ENCODE data around the gene NR5A1. TPM values are rescaled to one million over a fixed set of nuclear protein-coding genes. Genes with fewer than 3 reads are reported as not detected.

Gene NR5A1
- total RNA-seq, 4 donors from 2014 or later, result 0.17 TPM; not detected in 3

DNA sequence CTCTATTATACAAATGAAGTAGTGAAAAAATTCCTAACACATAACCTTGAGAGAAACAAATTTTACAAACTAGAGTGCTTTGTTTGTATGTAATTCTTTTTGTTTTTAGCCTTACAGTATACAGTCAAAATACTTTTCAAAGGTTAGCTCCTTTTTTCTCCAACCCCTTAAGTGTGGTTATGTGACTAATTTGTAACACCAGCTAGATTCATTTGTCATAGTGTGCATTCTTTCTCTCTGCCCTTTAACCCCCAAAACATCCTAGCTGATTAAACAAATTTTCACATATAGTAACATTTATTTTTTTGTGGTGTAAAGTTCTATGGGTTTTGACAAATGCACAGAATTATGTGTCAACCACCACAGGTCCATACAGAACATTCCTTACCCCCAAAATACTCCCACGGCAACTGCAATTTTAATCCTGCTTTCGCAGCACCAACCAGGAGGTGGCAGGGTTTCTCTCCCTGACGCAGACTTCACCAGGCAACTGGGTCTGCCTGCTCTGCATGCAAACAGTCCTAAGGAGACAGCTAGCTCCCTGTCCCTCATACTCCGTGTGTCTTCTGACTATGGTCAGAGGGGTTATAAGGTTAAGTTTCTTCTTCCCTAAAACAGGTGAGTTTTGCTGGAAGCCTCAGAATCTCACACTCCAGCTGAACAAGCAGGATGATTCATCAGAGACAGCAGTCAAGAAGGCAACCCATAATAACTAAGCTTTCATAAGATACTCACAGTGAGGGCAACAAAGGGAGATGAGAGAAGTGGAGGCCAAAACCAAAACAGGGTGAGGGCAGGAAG, 44.5 kb upstream of the NR5A1 start:
- no peak for DNase-seq (ENCODE audit: extremely low spot score)
- H3K27me3 ChIP-seq, result no peaks in the 10 kb centered on the region
- H3K4me1 ChIP-seq, result peaks cover 0 to 15% (median 6%) of the 10 kb centered on the region in 4 donors
- H3K4me3 ChIP-seq, result no peak overlapping the region
- intact Hi-C loops (cut with DNase I), result no loop called here
- WGBS, result 20% methylated on average over 4 of the region's 4 CpGs
- TF ChIP-seq, protein P1, sequence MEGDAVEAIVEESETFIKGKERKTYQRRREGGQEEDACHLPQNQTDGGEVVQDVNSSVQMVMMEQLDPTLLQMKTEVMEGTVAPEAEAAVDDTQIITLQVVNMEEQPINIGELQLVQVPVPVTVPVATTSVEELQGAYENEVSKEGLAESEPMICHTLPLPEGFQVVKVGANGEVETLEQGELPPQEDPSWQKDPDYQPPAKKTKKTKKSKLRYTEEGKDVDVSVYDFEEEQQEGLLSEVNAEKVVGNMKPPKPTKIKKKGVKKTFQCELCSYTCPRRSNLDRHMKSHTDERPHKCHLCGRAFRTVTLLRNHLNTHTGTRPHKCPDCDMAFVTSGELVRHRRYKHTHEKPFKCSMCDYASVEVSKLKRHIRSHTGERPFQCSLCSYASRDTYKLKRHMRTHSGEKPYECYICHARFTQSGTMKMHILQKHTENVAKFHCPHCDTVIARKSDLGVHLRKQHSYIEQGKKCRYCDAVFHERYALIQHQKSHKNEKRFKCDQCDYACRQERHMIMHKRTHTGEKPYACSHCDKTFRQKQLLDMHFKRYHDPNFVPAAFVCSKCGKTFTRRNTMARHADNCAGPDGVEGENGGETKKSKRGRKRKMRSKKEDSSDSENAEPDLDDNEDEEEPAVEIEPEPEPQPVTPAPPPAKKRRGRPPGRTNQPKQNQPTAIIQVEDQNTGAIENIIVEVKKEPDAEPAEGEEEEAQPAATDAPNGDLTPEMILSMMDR (IDR thresholded peaks at IDR 0.05), result peak; percentile 35 to 45 (median 36)
- TF ChIP-seq EP300 (IDR thresholded peaks at IDR 0.05), result no peak
- no peaks in the 10 kb centered on the region for H3K36me3 ChIP-seq
- H3K9me3 ChIP-seq, result no peaks in the 10 kb centered on the region
- H3K27ac ChIP-seq (replicated peaks in 1 of 4), result no peak overlapping the region

GRCh38 chr9:124550072-124550471, 42.9 kb upstream of the NR5A1 start:
- H3K36me3 ChIP-seq, result no peaks in the 10 kb centered on the region
- WGBS, result 95% methylated on average over 2 of the region's 2 CpGs
- intact Hi-C loops (cut with DNase I), result no loop called here
- H3K27ac ChIP-seq (replicated peaks in 1 of 4), result no peak overlapping the region
- no peaks in the 10 kb centered on the region for H3K27me3 ChIP-seq
- no peak overlapping the region for H3K4me3 ChIP-seq
- TF ChIP-seq POLR2A (IDR thresholded peaks at IDR 0.05; ENCODE audit: low read depth) (no peak), EP300 (IDR thresholded peaks at IDR 0.05) (no peak), POLR2AphosphoS5 (IDR thresholded peaks at IDR 0.05) (no peak)
- TF ChIP-seq, protein P1 (IDR thresholded peaks at IDR 0.05), result no peak
- peaks cover 0 to 15% (median 6%) of the 10 kb centered on the region in 4 donors for H3K4me1 ChIP-seq
- H3K9me3 ChIP-seq, result no peaks in the 10 kb centered on the region
- no peak for DNase-seq (ENCODE audit: extremely low spot score)

DNA sequence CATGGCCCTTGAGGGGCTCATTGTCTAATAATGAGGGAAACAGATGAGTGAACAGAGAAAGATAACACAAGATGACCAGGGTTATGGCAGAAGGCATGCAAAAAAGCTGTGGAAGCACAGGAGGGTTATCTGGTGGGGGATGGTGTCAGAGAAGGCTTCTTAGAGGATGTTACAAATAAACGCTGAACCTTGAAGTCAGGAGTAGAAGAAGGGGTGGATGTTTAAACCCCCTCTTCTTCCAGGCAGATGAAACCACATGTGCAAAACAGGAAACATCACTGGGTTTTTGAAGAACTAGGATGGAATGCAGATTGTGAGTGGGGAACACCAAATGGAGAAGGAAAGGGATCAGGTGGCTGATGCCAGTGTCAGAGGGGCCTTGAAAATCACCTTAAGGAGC, 41.8 kb upstream of the NR5A1 start:
- H3K4me1 ChIP-seq, result peaks cover 0 to 14% (median 5%) of the 10 kb centered on the region in 4 donors
- H3K36me3 ChIP-seq, result no peaks in the 10 kb centered on the region
- 42% methylated on average over 1 of the region's 1 CpG for WGBS
- no peak for TF ChIP-seq POLR2AphosphoS5 (IDR thresholded peaks at IDR 0.05)
- no peak for TF ChIP-seq EP300 (IDR thresholded peaks at IDR 0.05)
- no peak for DNase-seq (ENCODE audit: extremely low spot score)
- no peak overlapping the region for H3K4me3 ChIP-seq
- intact Hi-C loops (cut with DNase I), result no loop called here
- no peaks in the 10 kb centered on the region for H3K27me3 ChIP-seq
- H3K9me3 ChIP-seq, result no peaks in the 10 kb centered on the region
- H3K27ac ChIP-seq (replicated peaks in 1 of 4), result no peak overlapping the region

- Histone ChIP-seq H3K27me3 (no peaks in the 10 kb centered on the region), H3K27ac (replicated peaks in 1 of 4) (no peak overlapping the region), H3K4me1 (no peaks in the 10 kb centered on the region), H3K4me3 (no peak overlapping the region), H3K9me3 (no peaks in the 10 kb centered on the region), H3K36me3 (peaks cover 0 to 6% (median 0%) of the 10 kb centered on the region in 4 donors)
- 89% methylated on average over 2 of the region's 2 CpGs for WGBS
- no peak for DNase-seq (ENCODE audit: extremely low spot score)
- TF ChIP-seq, protein P1 (IDR thresholded peaks at IDR 0.05), result no peak
- TF ChIP-seq POLR2AphosphoS5 (IDR thresholded peaks at IDR 0.05), result no peak
- TF ChIP-seq POLR2A (IDR thresholded peaks at IDR 0.05; ENCODE audit: low read depth), result no peak
- TF ChIP-seq EP300 (IDR thresholded peaks at IDR 0.05), result no peak
- intact Hi-C loops (cut with DNase I), result no loop called here
Measured at GRCh38 chr9:124544535-124544934, 37.3 kb upstream of the NR5A1 start.

GRCh38 chr9:124541824-124542223, 34.6 kb upstream of the NR5A1 start:
- TF ChIP-seq, protein P1 (IDR thresholded peaks at IDR 0.05), result no peak
- TF ChIP-seq POLR2A (IDR thresholded peaks at IDR 0.05; ENCODE audit: low read depth) (no peak), EP300 (IDR thresholded peaks at IDR 0.05) (no peak), POLR2AphosphoS5 (IDR thresholded peaks at IDR 0.05) (no peak)
- DNase-seq (ENCODE audit: extremely low spot score), result no peak
- H3K4me1 ChIP-seq, result no peaks in the 10 kb centered on the region
- intact Hi-C loops (cut with DNase I), result no loop called here
- no peak overlapping the region for H3K4me3 ChIP-seq
- H3K27me3 ChIP-seq, result no peaks in the 10 kb centered on the region
- H3K9me3 ChIP-seq, result no peaks in the 10 kb centered on the region
- no peak overlapping the region for H3K27ac ChIP-seq (replicated peaks in 1 of 4)
- peaks cover 0 to 17% (median 2%) of the 10 kb centered on the region in 4 donors for H3K36me3 ChIP-seq

All from esophagus muscularis mucosa (tissue), 4 donors.